Neural cell (in vitro differentiated cells): Measurements from ENCODE around the gene FBXO8. TPM values are rescaled to one million over a fixed set of nuclear protein-coding genes. Genes with fewer than 3 reads are reported as not detected.

Source experiments
- H2AFZ ChIP-seq: fragments of 200-600, 300-800 bp; sonication (generic), shearing (Covaris generic); 2 replicates; pipeline ENCODE4 v1.6.0; 2014; ENCODE audit warnings: low read depth, mild to moderate bottlenecking, antibody characterized with exemption, low read length, moderate library complexity
- H3F3A ChIP-seq: fragments of 200-600 bp; shearing (Covaris generic); 2 replicates; pipeline ENCODE4 v1.6.1; 2016; ENCODE audit warnings: mild to moderate bottlenecking, moderate library complexity, mixed read lengths, antibody characterized with exemption, low read length; ENCODE audit not compliant: insufficient read depth, poor library complexity, severe bottlenecking
- H3K27ac ChIP-seq: fragments of 200-600, 300-800 bp; sonication (generic), shearing (Covaris generic); 2 replicates; pipeline ENCODE4 v1.5.1; 2014; ENCODE audit warnings: mild to moderate bottlenecking, low read length, moderate library complexity
- H3K27me3 ChIP-seq: fragments of 300-800, 200-600 bp; sonication (generic), shearing (Covaris generic); 2 replicates; pipeline ENCODE4 v1.6.0; 2014; ENCODE audit warnings: mild to moderate bottlenecking, low read depth, low read length, moderate library complexity; ENCODE audit not compliant: insufficient read depth
- H3K36me3 ChIP-seq: fragments of 300-800, 200-600 bp; sonication (generic), shearing (Covaris generic); 2 replicates; pipeline ENCODE4 v1.5.1; 2014; ENCODE audit warnings: mild to moderate bottlenecking, antibody characterized with exemption, low read length, moderate library complexity; ENCODE audit not compliant: insufficient read depth
- H3K4me2 ChIP-seq: fragments of 300-800, 200-600 bp; sonication (generic), shearing (Covaris generic); 2 replicates; pipeline ENCODE4 v1.6.0; 2014; ENCODE audit warnings: mild to moderate bottlenecking, low read length
- H3K4me3 ChIP-seq: fragments of 300-800, 200-600 bp; sonication (generic), shearing (Covaris generic); 2 replicates; pipeline ENCODE4 v1.5.1; 2014; ENCODE audit warnings: mild to moderate bottlenecking, low read length, moderate library complexity
- H3K79me2 ChIP-seq: fragments of 200-600 bp; shearing (Covaris generic); replicated peaks from 2 replicates; pipeline ENCODE4 v1.6.0; 2014; ENCODE audit warnings: mild to moderate bottlenecking, low read length, moderate library complexity; ENCODE audit not compliant: insufficient read depth
- H3K9ac ChIP-seq: fragments of 300-800, 200-600 bp; sonication (generic), shearing (Covaris generic); 2 replicates; pipeline ENCODE4 v1.6.1; 2016; ENCODE audit warnings: mild to moderate bottlenecking, low read length, mixed read lengths
- H3K9me2 ChIP-seq: fragments of 200-600 bp; shearing (Covaris generic); 2 replicates; pipeline ENCODE4 v1.6.1; 2016; ENCODE audit warnings: mild to moderate bottlenecking, low read length, mixed read lengths; ENCODE audit not compliant: insufficient read depth
- H3K9me3 ChIP-seq: fragments of 200-600, 300-800 bp; sonication (generic), shearing (Covaris generic); 2 replicates; pipeline ENCODE4 v1.6.1; 2016; ENCODE audit warnings: mild to moderate bottlenecking, mixed run types, low read length, moderate library complexity, mixed read lengths
- H4K20me1 ChIP-seq: fragments of 200-600 bp; shearing (Covaris generic); 2 replicates; pipeline ENCODE4 v1.6.1; 2016; ENCODE audit warnings: mild to moderate bottlenecking, mixed run types; ENCODE audit not compliant: insufficient read depth
- EP300 ChIP-seq: fragments of 450-650 bp; conservative IDR thresholded peaks from 2 replicates; pipeline ENCODE4 v1.6.1; 2014; ENCODE audit warnings: antibody characterized with exemption, mild to moderate bottlenecking, moderate library complexity; ENCODE audit not compliant: poor library complexity, severe bottlenecking
- EZH2 ChIP-seq: fragments of 200-600, 300-800 bp; shearing (Covaris generic), sonication (generic); IDR thresholded peaks from 2 replicates; pipeline ENCODE4 v1.6.1; 2014; ENCODE audit warnings: antibody characterized with exemption, low read length, borderline replicate concordance, mild to moderate bottlenecking; ENCODE audit not compliant: insufficient read depth, poor library complexity, severe bottlenecking
- MXI1 ChIP-seq: fragments of 450-650 bp; conservative IDR thresholded peaks from 2 replicates; pipeline ENCODE4 v1.6.1; 2014; ENCODE audit warnings: antibody characterized with exemption, mild to moderate bottlenecking; ENCODE audit not compliant: poor library complexity, severe bottlenecking
- POLR2AphosphoS5 ChIP-seq: IDR thresholded peaks from 2 replicates; pipeline ENCODE4 v1.6.1; 2012
- RAD21 ChIP-seq: fragments of 450-650 bp; conservative IDR thresholded peaks from 2 replicates; pipeline ENCODE4 v1.6.1; 2014; ENCODE audit warnings: antibody characterized with exemption, mild to moderate bottlenecking, moderate library complexity
- SMC3 ChIP-seq: fragments of 450-650 bp; conservative IDR thresholded peaks from 2 replicates; pipeline ENCODE4 v1.6.1; 2014; ENCODE audit warnings: antibody characterized with exemption, mild to moderate bottlenecking, moderate library complexity; ENCODE audit not compliant: poor library complexity
- TAF1 ChIP-seq: IDR thresholded peaks from 2 replicates; pipeline ENCODE4 v1.6.1; 2012; ENCODE audit warnings: low read depth
- polyA plus RNA-seq: library from polyadenylated mRNA; depleted of rRNA; stranded (reverse); fragments of >200 nt; gene quantifications from 2 replicates; pipeline ENCODE4 v1.2.3, GENCODE V29; 2014
- TF ChIP-seq, protein P1 (sequence below): IDR thresholded peaks from 2 replicates; pipeline ENCODE4 v1.6.1; 2012; ENCODE audit warnings: borderline replicate concordance
- TF ChIP-seq, protein P2 (sequence below): fragments of 450-650 bp; IDR thresholded peaks from 2 replicates; pipeline ENCODE4 v1.5.1; 2014; ENCODE audit warnings: antibody characterized with exemption, mild to moderate bottlenecking, moderate library complexity; ENCODE audit not compliant: poor library complexity, severe bottlenecking

FBXO8 gene
- polyA plus RNA-seq, 1 donor from 2014 or later = 29.3 TPM

DNA sequence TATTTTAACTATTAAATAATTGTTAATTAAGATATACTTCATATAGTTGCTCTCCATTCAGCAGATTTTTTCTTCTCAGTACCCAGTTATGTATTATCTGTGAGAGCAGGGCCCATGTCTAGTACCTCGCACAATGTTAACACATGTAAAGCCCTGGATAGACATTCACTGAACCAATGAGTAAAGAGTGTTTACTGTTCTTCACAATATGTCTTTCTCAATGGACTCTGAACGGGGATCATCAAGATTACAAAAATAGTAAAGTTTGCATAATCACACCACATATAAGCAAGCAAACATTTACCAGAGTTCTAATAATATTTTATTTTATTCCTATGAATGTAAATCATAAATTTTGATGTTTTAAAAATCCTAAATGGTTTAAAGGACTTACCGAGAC lies 47.1 kb downstream of the FBXO8 start:
- Histone ChIP-seq H3F3A (no peaks in the 10 kb centered on the region), H2AFZ (no peak overlapping the region), H4K20me1 (no peaks in the 10 kb centered on the region), H3K36me3 (peaks cover 13% of the 10 kb centered on the region), H3K9me2 (no peaks in the 10 kb centered on the region), H3K4me3 (no peak overlapping the region), H3K9ac (no peak overlapping the region), H3K4me2 (no peak overlapping the region), H3K79me2 (no peaks in the 10 kb centered on the region), H3K9me3 (no peaks in the 10 kb centered on the region), H3K27me3 (no peaks in the 10 kb centered on the region), H3K27ac (no peak overlapping the region)
- no peak for TF ChIP-seq EP300
- TF ChIP-seq SMC3 = no peak
- TF ChIP-seq MXI1 = no peak

DNA sequence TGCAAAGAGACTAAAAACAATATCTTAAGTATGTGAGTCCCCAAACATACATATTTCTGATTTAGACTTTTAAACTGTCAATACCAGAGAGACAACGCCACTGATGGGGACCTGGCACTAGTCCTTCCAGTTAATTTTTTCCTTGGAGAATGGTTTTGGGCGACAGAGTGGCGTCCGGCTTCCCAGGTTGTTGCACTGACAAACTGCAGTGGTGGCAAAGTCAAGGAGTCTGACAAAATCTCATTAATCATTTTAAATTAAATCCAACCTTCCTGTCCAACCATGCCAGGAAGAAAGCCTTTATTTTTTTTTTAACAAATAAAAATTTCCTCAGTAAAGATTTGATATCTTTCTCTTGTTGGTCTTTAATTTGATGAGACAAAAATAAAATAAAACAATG lies 52.8 kb downstream of the FBXO8 start:
- H3K79me2 ChIP-seq = no peaks in the 10 kb centered on the region

DNA sequence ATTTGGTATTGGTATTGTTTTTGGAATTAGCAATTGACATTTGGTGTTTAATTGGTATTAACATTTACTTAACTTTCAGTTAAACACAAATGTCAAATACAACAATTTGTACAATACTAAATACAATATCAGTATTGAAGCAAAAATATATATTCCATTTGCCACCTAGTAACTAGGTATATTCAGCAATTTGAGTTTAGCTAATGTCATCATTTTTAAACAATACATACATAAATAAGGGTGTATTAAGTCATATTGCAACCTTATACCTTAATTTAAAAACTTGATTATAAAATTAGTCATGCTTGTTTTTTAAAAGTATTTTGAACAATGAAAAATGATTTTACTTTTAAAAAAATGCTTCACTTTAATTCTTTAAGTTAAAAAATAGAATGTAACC lies 53.3 kb downstream of the FBXO8 start:
- no peak overlapping the region for H2AFZ ChIP-seq
- H3K4me3 ChIP-seq = no peak overlapping the region

More for the DNA sequence above, 52.8 kb downstream of the FBXO8 start:
- H2AFZ ChIP-seq = no peak overlapping the region
- no peak overlapping the region for H3K4me3 ChIP-seq
- no peaks in the 10 kb centered on the region for H3K9me2 ChIP-seq
- no peaks in the 10 kb centered on the region for H3K9me3 ChIP-seq
- no peak overlapping the region for H3K27ac ChIP-seq
- TF ChIP-seq MXI1 = no peak
- no peaks in the 10 kb centered on the region for H3K27me3 ChIP-seq
- H3K36me3 ChIP-seq = no peaks in the 10 kb centered on the region
- no peak overlapping the region for H3K4me2 ChIP-seq
- no peaks in the 10 kb centered on the region for H3F3A ChIP-seq
- H3K9ac ChIP-seq = no peak overlapping the region
- no peaks in the 10 kb centered on the region for H4K20me1 ChIP-seq

More for the DNA sequence above, 53.3 kb downstream of the FBXO8 start:
- no peak overlapping the region for H3K4me2 ChIP-seq
- no peaks in the 10 kb centered on the region for H3K36me3 ChIP-seq
- no peaks in the 10 kb centered on the region for H4K20me1 ChIP-seq
- no peak overlapping the region for H3K27ac ChIP-seq
- H3K79me2 ChIP-seq = no peaks in the 10 kb centered on the region
- no peaks in the 10 kb centered on the region for H3F3A ChIP-seq
- no peaks in the 10 kb centered on the region for H3K27me3 ChIP-seq
- H3K9me2 ChIP-seq = no peaks in the 10 kb centered on the region
- TF ChIP-seq MXI1 (no peak), RAD21 (no peak), SMC3 (no peak), EP300 (no peak), POLR2AphosphoS5 (no peak), EZH2 (no peak), TAF1 (no peak)
- TF ChIP-seq, protein P1, sequence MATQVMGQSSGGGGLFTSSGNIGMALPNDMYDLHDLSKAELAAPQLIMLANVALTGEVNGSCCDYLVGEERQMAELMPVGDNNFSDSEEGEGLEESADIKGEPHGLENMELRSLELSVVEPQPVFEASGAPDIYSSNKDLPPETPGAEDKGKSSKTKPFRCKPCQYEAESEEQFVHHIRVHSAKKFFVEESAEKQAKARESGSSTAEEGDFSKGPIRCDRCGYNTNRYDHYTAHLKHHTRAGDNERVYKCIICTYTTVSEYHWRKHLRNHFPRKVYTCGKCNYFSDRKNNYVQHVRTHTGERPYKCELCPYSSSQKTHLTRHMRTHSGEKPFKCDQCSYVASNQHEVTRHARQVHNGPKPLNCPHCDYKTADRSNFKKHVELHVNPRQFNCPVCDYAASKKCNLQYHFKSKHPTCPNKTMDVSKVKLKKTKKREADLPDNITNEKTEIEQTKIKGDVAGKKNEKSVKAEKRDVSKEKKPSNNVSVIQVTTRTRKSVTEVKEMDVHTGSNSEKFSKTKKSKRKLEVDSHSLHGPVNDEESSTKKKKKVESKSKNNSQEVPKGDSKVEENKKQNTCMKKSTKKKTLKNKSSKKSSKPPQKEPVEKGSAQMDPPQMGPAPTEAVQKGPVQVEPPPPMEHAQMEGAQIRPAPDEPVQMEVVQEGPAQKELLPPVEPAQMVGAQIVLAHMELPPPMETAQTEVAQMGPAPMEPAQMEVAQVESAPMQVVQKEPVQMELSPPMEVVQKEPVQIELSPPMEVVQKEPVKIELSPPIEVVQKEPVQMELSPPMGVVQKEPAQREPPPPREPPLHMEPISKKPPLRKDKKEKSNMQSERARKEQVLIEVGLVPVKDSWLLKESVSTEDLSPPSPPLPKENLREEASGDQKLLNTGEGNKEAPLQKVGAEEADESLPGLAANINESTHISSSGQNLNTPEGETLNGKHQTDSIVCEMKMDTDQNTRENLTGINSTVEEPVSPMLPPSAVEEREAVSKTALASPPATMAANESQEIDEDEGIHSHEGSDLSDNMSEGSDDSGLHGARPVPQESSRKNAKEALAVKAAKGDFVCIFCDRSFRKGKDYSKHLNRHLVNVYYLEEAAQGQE = no peak
- TF ChIP-seq, protein P2, sequence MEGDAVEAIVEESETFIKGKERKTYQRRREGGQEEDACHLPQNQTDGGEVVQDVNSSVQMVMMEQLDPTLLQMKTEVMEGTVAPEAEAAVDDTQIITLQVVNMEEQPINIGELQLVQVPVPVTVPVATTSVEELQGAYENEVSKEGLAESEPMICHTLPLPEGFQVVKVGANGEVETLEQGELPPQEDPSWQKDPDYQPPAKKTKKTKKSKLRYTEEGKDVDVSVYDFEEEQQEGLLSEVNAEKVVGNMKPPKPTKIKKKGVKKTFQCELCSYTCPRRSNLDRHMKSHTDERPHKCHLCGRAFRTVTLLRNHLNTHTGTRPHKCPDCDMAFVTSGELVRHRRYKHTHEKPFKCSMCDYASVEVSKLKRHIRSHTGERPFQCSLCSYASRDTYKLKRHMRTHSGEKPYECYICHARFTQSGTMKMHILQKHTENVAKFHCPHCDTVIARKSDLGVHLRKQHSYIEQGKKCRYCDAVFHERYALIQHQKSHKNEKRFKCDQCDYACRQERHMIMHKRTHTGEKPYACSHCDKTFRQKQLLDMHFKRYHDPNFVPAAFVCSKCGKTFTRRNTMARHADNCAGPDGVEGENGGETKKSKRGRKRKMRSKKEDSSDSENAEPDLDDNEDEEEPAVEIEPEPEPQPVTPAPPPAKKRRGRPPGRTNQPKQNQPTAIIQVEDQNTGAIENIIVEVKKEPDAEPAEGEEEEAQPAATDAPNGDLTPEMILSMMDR = no peak
- H3K9ac ChIP-seq = no peak overlapping the region
- no peaks in the 10 kb centered on the region for H3K9me3 ChIP-seq
